ENCODE results near the gene MYH6. TPM values are rescaled to one million over a fixed set of nuclear protein-coding genes. Genes with fewer than 3 reads are reported as not detected.
"Not testable (repeated sequence)": the region's sequence is repeated elsewhere in the genome, so short reads cannot be mapped to it uniquely, and the experiment has no call there.

MYH6 gene
- total RNA-seq = 1 to 10 TPM in 1 of 2 donors, under 1 TPM in 1; 0.26 to 1.6 TPM

- H3K27ac ChIP-seq = no peak within 1 kb of the TSS
- H3K27me3 ChIP-seq = no peaks in the 10 kb centered on the region
- no peak within 1 kb of the TSS for H3K4me3 ChIP-seq
- TF ChIP-seq CTCF (IDR thresholded peaks at IDR 0.05) = no peak
- no peak for TF ChIP-seq POLR2A (IDR thresholded peaks at IDR 0.05)
- intact Hi-C loops (cut with DNase I) = no loop called here
- H3K4me1 ChIP-seq = no peaks in the 10 kb centered on the region
- no peaks in the 10 kb centered on the region for H3K9me3 ChIP-seq
- 63 to 66% methylated on average over 15 of the region's 15 CpGs for WGBS, 2 donors
- no peak for DNase-seq
- no peak for ATAC-seq
- H3K36me3 ChIP-seq (replicated peaks in 1 of 2; ENCODE audit: insufficient read depth in 1 of 2, low read depth in 2 of 2) = no peaks in the 10 kb centered on the region
These were observed at the start of gene MYH6 for GRCh38 chr14:23407516-23408306. Gene MYH6 (minus strand): TSS chr14:23408273. CDS start chr14:23407223, 1,050 bp downstream.

GRCh38 chr14:23456883-23457586 is 49.0 kb upstream of the MYH6 start:
- H3K27me3 ChIP-seq; H3K4me3 ChIP-seq; DNase-seq; H3K4me1 ChIP-seq; intact Hi-C loops (cut with DNase I); H3K27ac ChIP-seq; H3K9me3 ChIP-seq; H3K36me3 ChIP-seq (replicated peaks in 1 of 2; ENCODE audit: insufficient read depth in 1 of 2, low read depth in 2 of 2): not testable (repeated sequence)
- 71% methylated on average over 10 to 11 of the region's 11 CpGs for WGBS, 2 donors
- ATAC-seq = peak; percentile 15
- TF ChIP-seq CTCF (IDR thresholded peaks at IDR 0.05) = peak in 3 of 7 experiments; percentile 6 to 36 (median 11)

- H3K36me3 ChIP-seq (replicated peaks in 1 of 2; ENCODE audit: insufficient read depth in 1 of 2, low read depth in 2 of 2) = no peaks in the 10 kb centered on the region
- H3K27me3 ChIP-seq = no peaks in the 10 kb centered on the region
- no peak for ATAC-seq
- WGBS, 2 donors = 50 to 64% methylated on average over 1 of the region's 1 CpG
- no peak for TF ChIP-seq CTCF (IDR thresholded peaks at IDR 0.05)
- no peak for TF ChIP-seq POLR2A (IDR thresholded peaks at IDR 0.05)
- no peak overlapping the region for H3K27ac ChIP-seq
- H3K4me3 ChIP-seq = no peak overlapping the region
- intact Hi-C loops (cut with DNase I) = no loop called here
- DNase-seq = no peak
- no peaks in the 10 kb centered on the region for H3K9me3 ChIP-seq
- H3K4me1 ChIP-seq = no peaks in the 10 kb centered on the region
These were observed 46.4 kb upstream of the MYH6 start for GRCh38 chr14:23454445-23454856.

GRCh38 chr14:23452237-23452636 is 44.2 kb upstream of the MYH6 start:
- 83 to 84% methylated on average over 2 of the region's 2 CpGs for WGBS, 2 donors
- H3K4me3 ChIP-seq = no peak overlapping the region
- no peaks in the 10 kb centered on the region for H3K27me3 ChIP-seq
- no peak for TF ChIP-seq CTCF (IDR thresholded peaks at IDR 0.05)
- TF ChIP-seq POLR2A (IDR thresholded peaks at IDR 0.05) = no peak
- DNase-seq (no peak), ATAC-seq (no peak)
- no peaks in the 10 kb centered on the region for H3K9me3 ChIP-seq
- H3K27ac ChIP-seq = no peak overlapping the region
- H3K4me1 ChIP-seq = peaks cover 12% of the 10 kb centered on the region
- H3K36me3 ChIP-seq (replicated peaks in 1 of 2; ENCODE audit: insufficient read depth in 1 of 2, low read depth in 2 of 2) = no peaks in the 10 kb centered on the region
- intact Hi-C loops (cut with DNase I) = no loop called here

Data from body of pancreas (tissue), 4 donors.